HG02678 (cell line): Measurements from ENCODE around the gene TEX53.

Experiments
- ATAC-seq: cut with Tn5 transposase; IDR thresholded peaks from one replicate; pipeline ENCODE4 v1.9.1; 2021; ENCODE audit warnings: mild to moderate bottlenecking, moderate library complexity; ENCODE audit not compliant: unreplicated experiment

The TEX53 gene

DNA sequence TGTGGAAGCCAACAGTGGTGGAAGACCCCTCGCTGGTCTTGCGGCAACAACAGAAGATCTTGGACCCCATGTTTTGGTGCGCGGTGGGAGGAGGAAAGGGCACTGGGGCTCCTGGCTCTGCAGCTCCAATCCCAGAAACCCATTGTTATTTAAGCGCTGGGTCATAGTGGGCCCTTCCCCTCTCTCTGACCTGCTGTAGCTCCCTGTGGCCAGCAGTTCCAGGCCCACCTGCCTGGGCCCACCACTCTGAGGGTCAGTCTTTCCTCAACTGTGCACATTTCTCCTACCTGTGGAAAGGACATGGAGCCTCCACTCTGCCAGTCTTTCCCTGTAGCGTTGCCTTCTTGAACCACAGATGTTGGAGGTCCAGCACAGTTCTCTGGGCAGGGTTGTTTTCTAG, at the start of gene TEX53:
TEX53 (minus strand) TSS at position 101 of the 400 bp plus-strand sequence; CDS start at position 70, 31 bp downstream.
- no peak for ATAC-seq

DNA sequence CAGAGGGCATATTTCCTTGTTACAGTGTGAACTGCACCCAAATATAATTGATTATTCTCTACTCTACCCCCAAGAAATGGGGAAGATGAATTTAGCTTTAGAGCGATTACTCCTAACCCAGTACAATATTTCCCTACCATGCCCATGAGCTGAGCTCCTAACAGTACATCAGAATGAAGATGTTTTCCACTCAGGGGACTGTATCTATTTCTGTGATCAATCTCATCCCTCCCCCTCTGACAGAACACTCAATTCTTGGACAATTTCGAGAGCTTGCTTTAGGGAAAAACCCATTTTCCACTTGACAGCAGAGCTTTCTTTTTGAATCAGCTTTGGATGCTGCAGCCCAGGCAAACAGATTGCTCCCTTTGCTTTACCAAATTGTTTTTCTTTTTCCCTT, 49.1 kb upstream of the TEX53 start:
- no peak for ATAC-seq

DNA sequence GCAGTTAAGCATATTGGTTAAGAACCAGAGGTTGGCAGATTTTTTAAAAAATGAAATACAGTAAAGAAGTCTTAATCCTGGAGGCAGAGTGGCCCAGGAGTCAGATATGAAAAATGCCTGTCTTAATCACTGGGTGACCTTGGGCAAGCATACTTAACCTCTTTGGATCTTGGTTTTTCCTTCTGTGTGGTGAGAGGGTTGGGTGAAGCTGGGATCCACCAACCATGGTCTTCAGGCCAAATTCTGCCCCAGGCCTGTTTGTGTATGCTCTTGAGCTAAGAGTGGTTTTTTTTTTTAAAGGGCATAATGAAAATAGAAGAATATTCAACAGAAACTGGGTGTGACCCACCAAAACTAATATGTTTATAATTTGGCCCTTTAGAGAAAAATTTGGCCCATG, 44.4 kb upstream of the TEX53 start:
- ATAC-seq = no peak

- peak; percentile 46 for ATAC-seq
These were observed 40.3 kb upstream of the TEX53 start for GRCh38 chr9:114697951-114698351.

DNA sequence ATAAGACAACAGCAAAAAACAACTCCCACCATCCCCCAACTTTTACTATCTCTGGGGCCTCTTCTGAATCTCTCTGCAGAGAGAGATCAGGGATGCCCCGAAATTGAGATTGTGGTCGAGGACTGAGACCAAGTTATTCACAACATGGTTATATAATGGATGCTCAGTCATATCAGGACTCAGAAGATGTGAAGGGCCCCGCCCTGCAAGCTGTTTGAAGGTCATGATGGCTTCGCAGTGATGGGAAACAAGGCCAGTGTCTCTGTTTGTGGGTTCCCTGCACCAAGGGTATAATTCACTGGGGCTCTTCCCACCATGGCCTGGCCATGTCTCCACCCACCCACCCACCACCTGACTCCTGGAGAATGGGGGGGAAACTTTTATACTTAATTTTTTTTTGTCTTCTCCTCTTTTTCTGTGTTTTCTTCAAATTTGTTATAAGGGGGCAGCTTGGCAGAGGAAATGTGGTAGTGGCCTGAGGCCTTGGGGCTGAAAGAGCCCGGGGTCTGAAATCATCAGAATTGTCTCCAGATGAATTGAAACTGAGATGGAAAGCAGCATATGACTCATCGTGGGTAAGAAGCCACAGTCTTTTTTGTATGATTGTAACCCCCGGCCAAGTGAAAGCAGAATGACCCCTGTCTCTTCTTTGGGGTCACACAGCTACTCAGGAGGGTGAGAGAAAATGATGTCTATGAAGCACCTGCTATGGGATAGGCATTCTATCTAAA, 39.4 kb upstream of the TEX53 start:
- peak; percentile 62 for ATAC-seq

GRCh38 chr9:114695948-114696347, 38.3 kb upstream of the TEX53 start:
- no peak for ATAC-seq

DNA sequence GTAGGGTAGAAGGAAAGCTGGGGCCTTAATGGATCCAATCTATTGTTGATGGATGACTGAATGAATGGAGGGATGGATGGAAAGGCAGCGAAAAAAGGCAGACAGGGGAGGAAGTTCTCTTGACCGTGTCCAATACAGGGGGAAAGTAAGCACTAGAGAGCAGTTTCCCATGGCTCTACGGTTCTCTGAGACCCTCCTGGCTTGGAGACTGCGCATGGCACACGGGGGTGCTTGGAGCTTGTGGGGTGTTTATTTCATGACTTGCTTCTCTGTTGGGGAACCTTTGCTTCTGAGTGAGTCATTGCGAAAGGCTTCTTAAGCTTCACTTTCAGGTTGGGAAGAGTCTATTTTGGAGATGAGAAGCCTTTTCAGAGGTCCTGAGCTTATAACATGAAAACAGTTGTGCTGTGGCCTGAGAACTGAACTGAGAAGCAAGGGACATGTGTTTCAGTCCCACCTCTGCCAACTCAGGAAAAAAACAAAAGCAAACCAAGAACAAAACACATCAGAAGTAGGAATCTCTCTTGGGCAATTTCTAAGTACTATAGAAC, 37.2 kb upstream of the TEX53 start:
- peak; percentile 28 for ATAC-seq

- ATAC-seq = no peak
These were observed 36.5 kb upstream of the TEX53 start for GRCh38 chr9:114694146-114694545.

DNA sequence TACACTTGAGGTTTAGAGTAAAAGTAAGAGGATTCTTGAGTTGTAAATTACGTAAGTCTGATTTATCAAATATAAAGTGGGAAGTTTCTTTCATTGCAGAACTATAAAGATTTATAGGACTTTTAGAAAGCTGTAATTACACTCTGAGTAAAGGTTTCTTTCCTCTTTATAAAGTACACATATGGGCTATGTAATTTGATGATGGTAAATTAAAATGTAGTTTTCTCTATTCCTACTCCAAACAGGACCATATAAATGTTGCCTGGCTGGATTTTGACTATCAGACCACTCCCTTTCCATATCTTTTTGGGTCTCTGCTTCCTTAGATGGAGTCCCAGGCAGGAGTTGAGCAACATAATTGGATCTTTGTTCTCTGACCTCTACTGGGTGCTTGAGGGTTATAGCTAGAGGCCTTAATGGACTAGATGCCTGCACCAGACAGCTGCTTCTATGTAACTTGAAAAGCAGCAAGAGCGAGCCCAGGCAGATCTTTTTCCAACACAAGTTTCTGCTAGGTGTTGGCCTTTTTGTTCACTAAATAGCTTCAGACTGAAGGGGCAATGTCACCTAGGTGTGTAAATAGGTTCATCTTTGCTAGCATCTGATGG, 35.7 kb upstream of the TEX53 start:
- no peak for ATAC-seq

DNA sequence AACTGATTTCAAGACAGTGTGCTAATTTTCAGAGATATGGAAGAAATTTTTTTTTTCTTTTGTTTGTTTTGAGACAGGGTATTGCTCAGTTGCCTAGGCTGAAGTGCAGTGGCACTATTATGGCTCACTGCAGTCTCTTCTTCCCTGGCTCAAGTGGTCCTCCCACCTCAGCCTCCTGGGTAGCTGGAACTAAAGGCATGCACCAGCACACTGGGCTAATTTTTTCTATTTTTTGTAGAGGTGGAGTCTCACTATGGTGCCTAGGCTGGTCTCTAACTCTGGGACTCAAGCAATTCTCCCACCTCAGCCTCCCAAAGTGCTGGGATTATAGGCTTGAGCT, 34.3 kb upstream of the TEX53 start:
- ATAC-seq = no peak

GRCh38 chr9:114691046-114691955, 33.7 kb upstream of the TEX53 start:
- ATAC-seq = peak; percentile 60

GRCh38 chr9:114690308-114690707, 32.7 kb upstream of the TEX53 start:
- ATAC-seq = no peak

- ATAC-seq = no peak
These were observed 32.2 kb upstream of the TEX53 start for GRCh38 chr9:114689813-114690212.

- no peak for ATAC-seq
These were observed 31.5 kb upstream of the TEX53 start for GRCh38 chr9:114688909-114689610.

- no peak for ATAC-seq
These were observed 30.8 kb upstream of the TEX53 start for GRCh38 chr9:114688379-114688778.

GRCh38 chr9:114687034-114687433, 29.4 kb upstream of the TEX53 start:
- ATAC-seq = no peak

- ATAC-seq = no peak
These were observed 28.3 kb upstream of the TEX53 start for GRCh38 chr9:114685951-114686350.

GRCh38 chr9:114684036-114684435, 26.4 kb upstream of the TEX53 start:
- no peak for ATAC-seq

GRCh38 chr9:114682846-114683245, 25.2 kb upstream of the TEX53 start:
- ATAC-seq = no peak

DNA sequence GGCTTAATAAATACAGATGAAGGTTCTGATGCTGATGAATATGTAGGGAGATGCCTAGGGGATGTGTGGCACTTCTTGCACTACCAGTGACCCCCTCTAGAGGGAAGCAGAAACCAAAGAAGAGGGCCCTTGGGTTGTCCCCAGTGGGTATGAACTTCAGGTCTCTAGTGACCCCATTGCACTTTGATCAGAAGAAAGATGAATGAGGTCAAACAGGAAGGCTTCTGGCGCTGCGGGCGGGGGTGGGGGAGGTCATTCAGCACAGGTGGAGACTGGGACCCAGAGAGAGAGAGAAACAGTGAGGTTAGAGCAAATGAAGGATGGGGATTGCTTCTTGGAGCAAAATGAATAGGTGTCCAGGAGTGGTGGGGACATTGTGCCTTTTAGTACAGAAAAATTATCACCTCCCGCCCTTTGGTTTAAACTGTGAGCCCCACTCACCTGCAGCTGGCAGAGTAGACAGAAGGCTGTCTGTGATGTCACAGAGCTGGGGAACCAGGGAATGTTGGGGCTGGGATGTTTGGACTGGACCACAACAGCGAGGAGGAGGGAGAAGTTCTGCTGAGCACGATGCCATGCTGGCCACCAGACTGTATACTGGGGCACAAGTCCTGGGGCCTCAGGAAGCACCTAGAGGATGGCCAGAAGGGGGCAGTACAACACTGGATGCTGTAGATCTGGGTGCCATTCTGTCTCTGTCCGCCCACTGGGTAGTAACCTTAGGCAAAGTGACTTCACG, 24.2 kb upstream of the TEX53 start, which contains the start of gene TEX48:
TEX48 (minus strand) TSS at position 599 of the 739 bp plus-strand sequence. CDS start 10,469 bp downstream, outside the sequence.
- ATAC-seq = peak; percentile 82
